Measurements from ENCODE around the gene MRC2. TPM values are rescaled to one million over a fixed set of nuclear protein-coding genes. Genes with fewer than 3 reads are reported as not detected.
"Not testable (repeated sequence)": the region's sequence is repeated elsewhere in the genome, so short reads cannot be mapped to it uniquely, and the experiment has no call there.

MRC2 gene
- 34.0 TPM for total RNA-seq

- ATAC-seq, result peak; percentile 43
Observed at GRCh38 chr17:62627219-62627903, at the start of gene MRC2. Gene MRC2, plus strand, starts transcription at chr17:62627670. Its CDS starts 133 bp downstream, at chr17:62627803.

GRCh38 chr17:62578757-62579487 lies 48.5 kb upstream of the MRC2 start:
- no peak for ATAC-seq

- ATAC-seq, result no peak
Observed at GRCh38 chr17:62580947-62581346, 46.5 kb upstream of the MRC2 start.

GRCh38 chr17:62581764-62582163 lies 45.7 kb upstream of the MRC2 start:
- ATAC-seq, result no peak

- no peak for ATAC-seq
Observed at GRCh38 chr17:62587554-62587953, 39.9 kb upstream of the MRC2 start.

- no peak for ATAC-seq
Observed at GRCh38 chr17:62588109-62588508, 39.4 kb upstream of the MRC2 start.

- ATAC-seq, result no peak
Observed at GRCh38 chr17:62591333-62591732, 36.1 kb upstream of the MRC2 start.

- ATAC-seq, result not testable (repeated sequence)
Observed at GRCh38 chr17:62591822-62592221, 35.6 kb upstream of the MRC2 start.

- ATAC-seq, result peak; percentile 43
Observed at GRCh38 chr17:62592341-62593099, 35.0 kb upstream of the MRC2 start.

GRCh38 chr17:62595484-62595883 lies 32.0 kb upstream of the MRC2 start:
- ATAC-seq, result no peak

- ATAC-seq, result no peak
Observed at GRCh38 chr17:62596662-62597061, 30.8 kb upstream of the MRC2 start.

- no peak for ATAC-seq
Observed at GRCh38 chr17:62597150-62597549, 30.3 kb upstream of the MRC2 start.

GRCh38 chr17:62597920-62598319 lies 29.6 kb upstream of the MRC2 start:
- no peak for ATAC-seq

GRCh38 chr17:62599964-62600657 lies 27.4 kb upstream of the MRC2 start:
- no peak for ATAC-seq

- ATAC-seq, result peak; percentile 71
Observed at GRCh38 chr17:62600805-62601204, 26.7 kb upstream of the MRC2 start.

GRCh38 chr17:62601471-62601870 lies 26.0 kb upstream of the MRC2 start:
- ATAC-seq, result no peak

- not testable (repeated sequence) for ATAC-seq
Observed at GRCh38 chr17:62603783-62604182, 23.7 kb upstream of the MRC2 start.

- ATAC-seq, result no peak
Observed at GRCh38 chr17:62605588-62605987, 21.9 kb upstream of the MRC2 start.

GRCh38 chr17:62611292-62611691 lies 16.2 kb upstream of the MRC2 start:
- no peak for ATAC-seq

- no peak for ATAC-seq
Observed at GRCh38 chr17:62611728-62612127, 15.7 kb upstream of the MRC2 start.

GRCh38 chr17:62612289-62612688 lies 15.2 kb upstream of the MRC2 start:
- ATAC-seq, result not testable (repeated sequence)

GRCh38 chr17:62613095-62613494 lies 14.4 kb upstream of the MRC2 start:
- ATAC-seq, result not testable (repeated sequence)

GRCh38 chr17:62614142-62614541 lies 13.3 kb upstream of the MRC2 start:
- ATAC-seq, result no peak
